Measurements from ENCODE around the gene FLVCR1.

GRCh38 chr1:212827831-212828278 lies 30.2 kb upstream of the FLVCR1 start:
- TF ChIP-seq CTCF (IDR thresholded peaks at IDR 0.05; ENCODE audit: insufficient read depth, low read length, poor library complexity, severe bottlenecking) (no peak), EZH2phosphoT487 (conservative IDR thresholded peaks at IDR 0.05; ENCODE audit: low read length) (no peak)

Measured in SU-DHL-6 (cell line).